HEK293 (cell line): Measurements from ENCODE around the gene KCNH8.

ENCODE experiments used
- CTCF ChIA-PET: fragments of 350-600 bp; formaldehyde crosslinking; extraction: SDS; loops from one replicate; lab custom pipeline; 2021; ENCODE audit warnings: antibody characterized with exemption; lab: Yijun Ruan, JAX
- POLR2A ChIA-PET: fragments of 300-600 bp; formaldehyde crosslinking; extraction: SDS; loops from one replicate; lab custom pipeline; 2020; ENCODE audit warnings: antibody characterized with exemption, inconsistent platforms; lab: Yijun Ruan, JAX
- H3K27ac ChIP-seq: fragments of 200-500 bp; sonication (Bioruptor generic); 2 replicates; pipeline ENCODE4 v1.5.1; 2014; ENCODE audit warnings: low read depth, low read length, control low read depth, inconsistent platforms; ENCODE audit errors: extremely low read depth
- H3K36me3 ChIP-seq, 2 experiments: fragments of 200-500 bp in 1 of 2; sonication (Bioruptor generic) in 1 of 2; 1 replicate in 1 of 2; 2 replicates in 1 of 2; pipeline ENCODE4 v1.5.1; 2014 to 2017; ENCODE audit warnings: inconsistent platforms in 2 of 2, low read length in 2 of 2; ENCODE audit not compliant: control insufficient read depth in 2 of 2, insufficient read depth in 1 of 2
- H3K4me1 ChIP-seq: fragments of 200-500 bp; sonication (Bioruptor generic); 2 replicates; pipeline ENCODE4 v1.5.1; 2014; ENCODE audit warnings: mild to moderate bottlenecking, low read length, inconsistent platforms; ENCODE audit not compliant: control insufficient read depth, insufficient read depth
- H3K4me3 ChIP-seq: 2 replicates; pipeline ENCODE4 v1.5.1; 2011; ENCODE audit warnings: low read depth, mild to moderate bottlenecking, control low read depth, low read length, moderate library complexity
- H3K9me3 ChIP-seq: fragments of 200-500 bp; sonication (Bioruptor generic); 2 replicates; pipeline ENCODE4 v1.5.1; 2014; ENCODE audit warnings: low read depth, low read length, inconsistent platforms; ENCODE audit not compliant: control insufficient read depth, insufficient read depth
- GLIS2 ChIP-seq: fragments of 450-650 bp; formaldehyde crosslinking; IDR thresholded peaks from 2 replicates; pipeline ENCODE4 v1.5.1; 2016; ENCODE audit warnings: missing biosample characterization, missing genetic modification characterization
- ZBTB21 ChIP-seq: fragments of 450-650 bp; formaldehyde crosslinking; IDR thresholded peaks from 2 replicates; pipeline ENCODE4 v1.5.1; 2017; ENCODE audit warnings: missing biosample characterization, missing genetic modification characterization
- ZNF169 ChIP-seq: fragments of 450-650 bp; formaldehyde crosslinking; IDR thresholded peaks from 2 replicates; pipeline ENCODE4 v1.5.1; 2016; ENCODE audit warnings: missing biosample characterization, missing genetic modification characterization
- ZNF239 ChIP-seq: fragments of 450-650 bp; formaldehyde crosslinking; IDR thresholded peaks from 2 replicates; pipeline ENCODE4 v1.5.1; 2016; ENCODE audit warnings: missing biosample characterization, missing genetic modification characterization
- ZNF366 ChIP-seq: fragments of 450-650 bp; formaldehyde crosslinking; conservative IDR thresholded peaks from 2 replicates; pipeline ENCODE4 v1.5.1; 2016; ENCODE audit warnings: missing biosample characterization, missing genetic modification characterization
- ZNF37A ChIP-seq: fragments of 450-650 bp; IDR thresholded peaks from 2 replicates; pipeline ENCODE4 v1.5.1; 2018; ENCODE audit warnings: missing biosample characterization, missing genetic modification characterization
- ZNF398 ChIP-seq: fragments of 450-650 bp; formaldehyde crosslinking; IDR thresholded peaks from 2 replicates; pipeline ENCODE4 v1.5.1; 2017; ENCODE audit warnings: missing biosample characterization, missing genetic modification characterization
- ZNF426 ChIP-seq: fragments of 450-650 bp; formaldehyde crosslinking; IDR thresholded peaks from 2 replicates; pipeline ENCODE4 v1.5.1; 2017; ENCODE audit warnings: missing biosample characterization, missing genetic modification characterization, mild to moderate bottlenecking, inconsistent platforms, moderate library complexity
- ZNF433 ChIP-seq: fragments of 450-650 bp; formaldehyde crosslinking; IDR thresholded peaks from 2 replicates; pipeline ENCODE4 v1.5.1; 2016; ENCODE audit warnings: missing biosample characterization, missing genetic modification characterization, low read depth
- ZNF449 ChIP-seq: fragments of 450-650 bp; formaldehyde crosslinking; IDR thresholded peaks from 2 replicates; pipeline ENCODE4 v1.5.1; 2017; ENCODE audit warnings: missing biosample characterization, mild to moderate bottlenecking, missing genetic modification characterization, moderate library complexity
- ZNF510 ChIP-seq: fragments of 450-650 bp; formaldehyde crosslinking; IDR thresholded peaks from 2 replicates; pipeline ENCODE4 v1.5.1; 2018; ENCODE audit warnings: mild to moderate bottlenecking, missing genetic modification characterization, missing biosample characterization; ENCODE audit not compliant: insufficient replicate concordance
- ZNF513 ChIP-seq: fragments of 450-650 bp; IDR thresholded peaks from 2 replicates; pipeline ENCODE4 v1.5.1; 2018; ENCODE audit warnings: missing biosample characterization, missing genetic modification characterization
- ZNF518A ChIP-seq: fragments of 450-650 bp; formaldehyde crosslinking; conservative IDR thresholded peaks from 2 replicates; pipeline ENCODE4 v1.5.1; 2016; ENCODE audit warnings: low read depth, missing biosample characterization, missing genetic modification characterization
- ZNF521 ChIP-seq: fragments of 450-650 bp; formaldehyde crosslinking; IDR thresholded peaks from 2 replicates; pipeline ENCODE4 v1.5.1; 2017; ENCODE audit warnings: missing biosample characterization, mild to moderate bottlenecking, missing genetic modification characterization
- ZNF571 ChIP-seq: fragments of 450-650 bp; formaldehyde crosslinking; IDR thresholded peaks from 2 replicates; pipeline ENCODE4 v1.5.0; 2017; ENCODE audit warnings: missing biosample characterization, missing genetic modification characterization
- ZNF837 ChIP-seq: fragments of 450-650 bp; formaldehyde crosslinking; IDR thresholded peaks from 2 replicates; pipeline ENCODE4 v1.5.1; 2016; ENCODE audit warnings: missing biosample characterization, missing genetic modification characterization
- ZNF843 ChIP-seq: fragments of 450-650 bp; formaldehyde crosslinking; IDR thresholded peaks from 2 replicates; pipeline ENCODE4 v1.5.1; 2016; ENCODE audit warnings: missing biosample characterization, missing genetic modification characterization
- ZSCAN23 ChIP-seq: fragments of 450-650 bp; formaldehyde crosslinking; IDR thresholded peaks from 2 replicates; pipeline ENCODE4 v1.5.1; 2016; ENCODE audit warnings: missing biosample characterization, missing genetic modification characterization
- TF ChIP-seq, protein P1 (sequence below): fragments of 450-650 bp; formaldehyde crosslinking; IDR thresholded peaks from 2 replicates; pipeline ENCODE4 v1.5.1; 2016; ENCODE audit warnings: missing biosample characterization, missing genetic modification characterization

KCNH8 gene

DNA sequence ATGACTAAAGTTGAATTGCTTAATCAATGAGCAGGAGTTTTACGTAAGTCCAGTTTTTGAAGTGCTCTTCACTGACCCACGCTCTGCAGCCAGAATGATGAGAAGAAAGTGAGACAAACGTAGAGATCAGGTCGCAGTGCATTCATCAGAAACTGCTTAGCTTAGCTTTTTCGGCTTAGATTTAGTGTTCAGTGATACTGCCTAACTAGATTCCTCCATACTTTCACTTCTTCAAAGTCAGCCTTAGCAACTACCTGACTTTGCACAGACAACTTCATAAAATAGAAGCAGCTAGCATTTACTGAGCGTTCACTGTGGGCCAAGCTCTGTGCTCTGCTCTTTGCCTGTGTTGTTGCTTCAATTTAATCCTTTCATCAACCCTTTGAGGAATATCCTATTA, 116.1 kb downstream of the KCNH8 start (continued):
- no peak for TF ChIP-seq ZSCAN23 (tag by site-specific recombination)
- TF ChIP-seq ZNF513 (tag by site-specific recombination), result no peak
- no peak for TF ChIP-seq ZNF37A (tag by site-specific recombination)
- TF ChIP-seq ZNF169 (tag by site-specific recombination), result no peak
- no peak for TF ChIP-seq ZNF398
- no peak for TF ChIP-seq GLIS2 (tag by site-specific recombination)
- TF ChIP-seq, protein P1, sequence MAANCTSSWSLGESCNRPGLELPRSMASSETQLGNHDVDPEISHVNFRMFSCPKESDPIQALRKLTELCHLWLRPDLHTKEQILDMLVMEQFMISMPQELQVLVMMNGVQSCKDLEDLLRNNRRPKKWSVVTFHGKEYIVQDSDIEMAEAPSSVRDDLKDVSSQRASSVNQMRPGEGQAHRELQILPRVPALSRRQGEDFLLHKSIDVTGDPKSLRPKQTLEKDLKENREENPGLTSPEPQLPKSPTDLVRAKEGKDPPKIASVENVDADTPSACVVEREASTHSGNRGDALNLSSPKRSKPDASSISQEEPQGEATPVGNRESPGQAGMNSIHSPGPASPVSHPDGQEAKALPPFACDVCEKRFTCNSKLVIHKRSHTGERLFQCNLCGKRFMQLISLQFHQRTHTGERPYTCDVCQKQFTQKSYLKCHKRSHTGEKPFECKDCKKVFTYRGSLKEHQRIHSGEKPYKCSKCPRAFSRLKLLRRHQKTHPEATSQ (tag by site-specific recombination), result no peak

GRCh38 chr3:19267040-19267439, 118.7 kb downstream of the KCNH8 start:
- ChIA-PET CTCF (no interaction called here), POLR2A (no interaction called here)
- H3K36me3 ChIP-seq, result no peaks in the 10 kb centered on the region
- H3K4me3 ChIP-seq, result no peak overlapping the region
- no peaks in the 10 kb centered on the region for H3K4me1 ChIP-seq
- H3K27ac ChIP-seq, result no peak overlapping the region
- TF ChIP-seq ZNF521 (tag by site-specific recombination), result no peak
- no peak for TF ChIP-seq ZNF510
- no peak for TF ChIP-seq ZNF449 (tag by site-specific recombination)
- no peak for TF ChIP-seq ZNF837 (tag by site-specific recombination)
- TF ChIP-seq ZNF426, result no peak
- no peaks in the 10 kb centered on the region for H3K9me3 ChIP-seq

DNA sequence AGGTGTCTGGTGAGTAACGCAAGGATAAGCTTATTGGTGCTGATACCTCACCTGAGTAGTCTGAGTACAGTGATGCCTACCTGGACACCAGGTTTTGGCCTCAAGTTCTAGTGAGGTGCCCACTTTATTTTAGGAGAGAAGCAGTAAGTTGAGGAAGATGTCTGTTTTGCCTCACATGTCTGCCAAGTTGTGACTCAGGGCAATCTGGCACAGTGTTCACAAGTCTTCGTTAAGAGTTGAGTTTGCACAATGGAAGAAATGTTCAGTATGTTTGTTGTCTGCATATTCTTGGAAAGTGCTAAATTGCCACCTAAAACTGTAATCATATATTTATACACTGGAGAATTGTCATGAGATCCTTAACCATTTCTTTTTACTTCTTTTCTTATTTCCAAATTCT, 122.2 kb downstream of the KCNH8 start:
- Histone ChIP-seq H3K36me3 (no peaks in the 10 kb centered on the region), H3K4me3 (no peak overlapping the region), H3K9me3 (no peaks in the 10 kb centered on the region), H3K27ac (no peak overlapping the region), H3K4me1 (no peaks in the 10 kb centered on the region)
- ChIA-PET CTCF (no interaction called here), POLR2A (no interaction called here)
- no peak for TF ChIP-seq ZNF239 (tag by site-specific recombination)
- TF ChIP-seq ZNF518A, result no peak
- no peak for TF ChIP-seq ZNF571
- TF ChIP-seq ZNF843, result no peak
- TF ChIP-seq ZBTB21 (tag by site-specific recombination), result no peak
- no peak for TF ChIP-seq ZNF398
- TF ChIP-seq ZNF433, result no peak
- no peak for TF ChIP-seq ZNF449 (tag by site-specific recombination)
- no peak for TF ChIP-seq ZNF366 (tag by site-specific recombination)
